ENCODE results near the gene IL17D.

DNA sequence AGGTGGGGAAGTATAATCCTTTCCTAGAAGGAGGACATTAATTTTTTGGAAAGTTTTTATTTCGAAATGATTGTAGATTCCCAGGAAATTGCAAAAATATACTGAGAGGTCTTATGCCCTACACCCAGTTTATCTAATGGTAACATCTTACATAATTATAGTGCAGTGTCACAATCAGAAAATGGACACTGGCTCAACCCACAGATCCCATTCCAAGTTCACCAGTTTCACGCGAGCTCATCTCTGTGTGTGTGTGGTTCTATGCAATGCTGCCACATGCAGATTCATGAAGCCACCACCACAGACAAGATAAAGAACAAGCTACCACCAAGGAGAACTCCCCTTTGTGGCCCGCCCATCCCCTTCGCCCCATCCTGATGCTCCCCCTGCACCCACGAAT is 24.4 kb downstream of the IL17D start:
- TF ChIP-seq, protein P1, sequence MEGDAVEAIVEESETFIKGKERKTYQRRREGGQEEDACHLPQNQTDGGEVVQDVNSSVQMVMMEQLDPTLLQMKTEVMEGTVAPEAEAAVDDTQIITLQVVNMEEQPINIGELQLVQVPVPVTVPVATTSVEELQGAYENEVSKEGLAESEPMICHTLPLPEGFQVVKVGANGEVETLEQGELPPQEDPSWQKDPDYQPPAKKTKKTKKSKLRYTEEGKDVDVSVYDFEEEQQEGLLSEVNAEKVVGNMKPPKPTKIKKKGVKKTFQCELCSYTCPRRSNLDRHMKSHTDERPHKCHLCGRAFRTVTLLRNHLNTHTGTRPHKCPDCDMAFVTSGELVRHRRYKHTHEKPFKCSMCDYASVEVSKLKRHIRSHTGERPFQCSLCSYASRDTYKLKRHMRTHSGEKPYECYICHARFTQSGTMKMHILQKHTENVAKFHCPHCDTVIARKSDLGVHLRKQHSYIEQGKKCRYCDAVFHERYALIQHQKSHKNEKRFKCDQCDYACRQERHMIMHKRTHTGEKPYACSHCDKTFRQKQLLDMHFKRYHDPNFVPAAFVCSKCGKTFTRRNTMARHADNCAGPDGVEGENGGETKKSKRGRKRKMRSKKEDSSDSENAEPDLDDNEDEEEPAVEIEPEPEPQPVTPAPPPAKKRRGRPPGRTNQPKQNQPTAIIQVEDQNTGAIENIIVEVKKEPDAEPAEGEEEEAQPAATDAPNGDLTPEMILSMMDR (IDR thresholded peaks at IDR 0.05) = no peak
- no peak for TF ChIP-seq POLR2A (IDR thresholded peaks at IDR 0.05)
